OCI-LY7 (cell line): Measurements from ENCODE around the gene MSH2.

Source experiments
- EZH2phosphoT487 ChIP-seq: fragments of 200-600 bp; sonication (generic); IDR thresholded peaks from 2 replicates; pipeline ENCODE4 v1.6.1; 2018; ENCODE audit warnings: low read depth, borderline replicate concordance, mild to moderate bottlenecking, mixed run types, antibody characterized with exemption, low read length, moderate library complexity, mixed read lengths
- TF ChIP-seq, protein P1 (sequence below): fragments of 200-600 bp; sonication (generic); conservative IDR thresholded peaks from 2 replicates; pipeline ENCODE4 v1.5.1; 2014; ENCODE audit warnings: mild to moderate bottlenecking, antibody characterized with exemption, low read length, moderate library complexity, mixed read lengths

DNA sequence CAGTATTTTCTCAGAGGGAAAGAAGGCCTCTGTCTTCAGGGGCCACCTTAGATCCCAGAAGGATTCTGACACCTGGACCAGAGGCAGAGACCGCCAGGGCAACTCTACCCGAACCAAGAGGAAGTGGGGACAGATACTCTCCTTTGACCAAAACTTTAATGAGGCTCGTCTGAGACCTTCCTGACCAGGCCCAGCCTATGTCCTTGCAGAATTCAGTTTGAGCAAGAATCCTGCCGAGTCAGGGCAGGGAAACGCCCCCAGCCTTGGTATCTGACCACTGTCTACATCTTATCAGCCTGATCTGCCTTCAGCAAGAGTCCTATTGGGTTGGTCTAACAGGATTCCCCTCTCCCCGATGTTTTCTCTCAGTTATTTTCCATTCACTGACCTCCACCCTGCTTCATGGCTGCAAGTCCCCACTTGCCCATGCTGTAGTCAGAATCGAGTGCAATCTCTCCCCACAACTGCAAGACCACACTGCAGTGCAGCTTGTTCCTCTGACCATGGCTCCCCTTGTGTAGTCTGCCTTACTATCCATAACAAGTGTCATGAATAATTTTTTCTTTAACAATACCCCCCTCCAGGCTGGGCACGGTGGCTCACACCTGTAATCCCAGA, 95.0 kb downstream of the MSH2 start:
- TF ChIP-seq, protein P1, sequence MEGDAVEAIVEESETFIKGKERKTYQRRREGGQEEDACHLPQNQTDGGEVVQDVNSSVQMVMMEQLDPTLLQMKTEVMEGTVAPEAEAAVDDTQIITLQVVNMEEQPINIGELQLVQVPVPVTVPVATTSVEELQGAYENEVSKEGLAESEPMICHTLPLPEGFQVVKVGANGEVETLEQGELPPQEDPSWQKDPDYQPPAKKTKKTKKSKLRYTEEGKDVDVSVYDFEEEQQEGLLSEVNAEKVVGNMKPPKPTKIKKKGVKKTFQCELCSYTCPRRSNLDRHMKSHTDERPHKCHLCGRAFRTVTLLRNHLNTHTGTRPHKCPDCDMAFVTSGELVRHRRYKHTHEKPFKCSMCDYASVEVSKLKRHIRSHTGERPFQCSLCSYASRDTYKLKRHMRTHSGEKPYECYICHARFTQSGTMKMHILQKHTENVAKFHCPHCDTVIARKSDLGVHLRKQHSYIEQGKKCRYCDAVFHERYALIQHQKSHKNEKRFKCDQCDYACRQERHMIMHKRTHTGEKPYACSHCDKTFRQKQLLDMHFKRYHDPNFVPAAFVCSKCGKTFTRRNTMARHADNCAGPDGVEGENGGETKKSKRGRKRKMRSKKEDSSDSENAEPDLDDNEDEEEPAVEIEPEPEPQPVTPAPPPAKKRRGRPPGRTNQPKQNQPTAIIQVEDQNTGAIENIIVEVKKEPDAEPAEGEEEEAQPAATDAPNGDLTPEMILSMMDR = no peak
- TF ChIP-seq EZH2phosphoT487 = no peak
